Tibial nerve (tissue), 4 donors: ENCODE data around the gene CIDEC. TPM values are rescaled to one million over a fixed set of nuclear protein-coding genes. Genes with fewer than 3 reads are reported as not detected.
"Not testable (repeated sequence)": the region's sequence is repeated elsewhere in the genome, so short reads cannot be mapped to it uniquely, and the experiment has no call there.

Experiments
- DNase-seq, 2 donors: peaks; one replicate each; pipeline ENCODE4 v3.0.0-alpha.2; 2019; ENCODE audit warnings: low spot score in 2 of 2
- H3K27ac ChIP-seq, 4 donors: fragments of 200-600 bp; sonication (generic) in 3 of 4; one replicate each; pipeline ENCODE4 v1.5.1; 2017 to 2019; ENCODE audit warnings: mild to moderate bottlenecking in 1 of 4
- H3K27me3 ChIP-seq, 2 donors: fragments of 200-600 bp; sonication (generic) in 1 of 2; one replicate each; pipeline versions ENCODE4 v1.5.1 to v1.6.0; 2017 to 2019
- H3K36me3 ChIP-seq, 3 donors: fragments of 200-600 bp; sonication (generic); one replicate each; pipeline ENCODE4 v1.5.1; 2018 to 2019
- H3K4me1 ChIP-seq, 4 donors: fragments of 200-600 bp; sonication (generic) in 3 of 4; one replicate each; pipeline ENCODE4 v1.5.1; 2017 to 2019
- H3K4me3 ChIP-seq, 4 donors: fragments of 200-600 bp; sonication (generic) in 3 of 4; one replicate each; pipeline ENCODE4 v1.5.1; 2017 to 2019; ENCODE audit warnings: mild to moderate bottlenecking in 1 of 4, moderate library complexity in 1 of 4
- H3K9me3 ChIP-seq, 4 donors: fragments of 200-600 bp; sonication (generic) in 3 of 4; one replicate each; pipeline ENCODE4 v1.5.1; 2017 to 2019
- EP300 ChIP-seq, 2 donors: sonication (generic); formaldehyde crosslinking; IDR thresholded peaks; one replicate each; pipeline ENCODE4 v1.6.1; 2017; ENCODE audit warnings: antibody characterized with exemption in 2 of 2, mild to moderate bottlenecking in 1 of 2
- POLR2A ChIP-seq, 2 donors: fragments of 450-650 bp; IDR thresholded peaks; one replicate each; pipeline ENCODE4 v1.6.1; 2017; ENCODE audit warnings: antibody characterized with exemption in 2 of 2, mild to moderate bottlenecking in 2 of 2, moderate library complexity in 2 of 2
- WGBS, 2 donors: methylation state at CpG; one replicate each; pipeline ENCODE4 v1.1.5; 2018; 5-methylcytosine and 5-hydroxymethylcytosine counted together
- total RNA-seq, 4 donors: library from RNA; depleted of rRNA; stranded (reverse); fragments of >200 nt; gene quantifications; one replicate each; pipeline ENCODE4 v1.1.0, GENCODE V29; 2016
- TF ChIP-seq, protein P1 (sequence below), 5 experiments: fragments of 200-600 bp in 3 of 5; fragments of 450-650 bp in 2 of 5; sonication (generic) in 3 of 5; IDR thresholded peaks; one replicate each; pipeline ENCODE4 v1.5.1; 2016 to 2019; ENCODE audit warnings: antibody characterized with exemption in 5 of 5, mild to moderate bottlenecking in 3 of 5, moderate library complexity in 2 of 5

CIDEC gene
- total RNA-seq, 4 donors from 2014 or later, result 72.4 to 380 (median 174) TPM

- H3K4me3 ChIP-seq, result no peak overlapping the region
- no peaks in the 10 kb centered on the region for H3K9me3 ChIP-seq
- no peaks in the 10 kb centered on the region for H3K36me3 ChIP-seq
- no peaks in the 10 kb centered on the region for H3K27me3 ChIP-seq
- no peak for DNase-seq
- peak overlapping the region in 3 of 4 donors; percentile 63 to 91 (median 76) for H3K27ac ChIP-seq
- peaks cover 0 to 34% (median 6%) of the 10 kb centered on the region in 4 donors for H3K4me1 ChIP-seq
- TF ChIP-seq POLR2A (IDR thresholded peaks at IDR 0.05), result no peak
- TF ChIP-seq, protein P1, sequence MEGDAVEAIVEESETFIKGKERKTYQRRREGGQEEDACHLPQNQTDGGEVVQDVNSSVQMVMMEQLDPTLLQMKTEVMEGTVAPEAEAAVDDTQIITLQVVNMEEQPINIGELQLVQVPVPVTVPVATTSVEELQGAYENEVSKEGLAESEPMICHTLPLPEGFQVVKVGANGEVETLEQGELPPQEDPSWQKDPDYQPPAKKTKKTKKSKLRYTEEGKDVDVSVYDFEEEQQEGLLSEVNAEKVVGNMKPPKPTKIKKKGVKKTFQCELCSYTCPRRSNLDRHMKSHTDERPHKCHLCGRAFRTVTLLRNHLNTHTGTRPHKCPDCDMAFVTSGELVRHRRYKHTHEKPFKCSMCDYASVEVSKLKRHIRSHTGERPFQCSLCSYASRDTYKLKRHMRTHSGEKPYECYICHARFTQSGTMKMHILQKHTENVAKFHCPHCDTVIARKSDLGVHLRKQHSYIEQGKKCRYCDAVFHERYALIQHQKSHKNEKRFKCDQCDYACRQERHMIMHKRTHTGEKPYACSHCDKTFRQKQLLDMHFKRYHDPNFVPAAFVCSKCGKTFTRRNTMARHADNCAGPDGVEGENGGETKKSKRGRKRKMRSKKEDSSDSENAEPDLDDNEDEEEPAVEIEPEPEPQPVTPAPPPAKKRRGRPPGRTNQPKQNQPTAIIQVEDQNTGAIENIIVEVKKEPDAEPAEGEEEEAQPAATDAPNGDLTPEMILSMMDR (IDR thresholded peaks at IDR 0.05), result no peak
- no peak for TF ChIP-seq EP300 (IDR thresholded peaks at IDR 0.05)
- 66 to 81% methylated on average over 4 to 5 of the region's 5 CpGs for WGBS, 2 donors
Observed at GRCh38 chr3:9901967-9902366, 21.9 kb upstream of the CIDEC start.

GRCh38 chr3:9900965-9901415 is 20.9 kb upstream of the CIDEC start:
- DNase-seq, H3K27me3 ChIP-seq, H3K27ac ChIP-seq, H3K4me3 ChIP-seq, H3K9me3 ChIP-seq, H3K36me3 ChIP-seq: not testable (repeated sequence)
- peaks cover 0 to 34% (median 6%) of the 10 kb centered on the region in 4 donors for H3K4me1 ChIP-seq
- 92 to 94% methylated on average over 6 of the region's 6 CpGs for WGBS, 2 donors

DNA sequence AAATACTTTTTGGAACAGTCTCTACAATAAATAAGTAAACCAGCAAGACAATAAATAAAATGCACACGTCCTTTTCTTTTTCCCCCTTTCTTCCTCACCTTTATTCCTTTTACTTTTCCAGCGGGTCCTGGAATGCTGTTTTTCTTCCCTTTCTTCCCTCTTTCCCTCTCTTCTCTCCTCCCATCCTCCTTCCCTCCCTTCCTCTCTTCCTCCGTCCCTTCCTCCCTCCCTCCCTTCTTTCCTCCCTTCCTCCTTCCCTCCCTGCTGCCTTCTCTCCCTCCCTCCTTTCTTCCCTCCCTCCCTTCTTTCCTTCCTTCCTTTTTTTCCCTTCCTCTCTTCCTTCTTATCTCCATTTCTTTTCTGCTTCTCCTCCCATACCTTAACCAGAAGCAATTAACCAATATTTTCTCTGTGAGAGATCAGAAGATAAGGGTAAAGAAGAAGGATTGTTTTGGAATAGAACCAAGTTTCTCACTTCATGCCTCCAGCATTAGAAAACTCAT is 19.3 kb upstream of the CIDEC start:
- 50 to 53% methylated on average over 3 of the region's 3 CpGs for WGBS, 2 donors
- no peak for DNase-seq
- no peaks in the 10 kb centered on the region for H3K9me3 ChIP-seq
- TF ChIP-seq POLR2A (IDR thresholded peaks at IDR 0.05), result no peak
- TF ChIP-seq, protein P1 (IDR thresholded peaks at IDR 0.05), result no peak
- TF ChIP-seq EP300 (IDR thresholded peaks at IDR 0.05), result no peak
- H3K27ac ChIP-seq, result peak overlapping the region in 1 of 4 donors; percentile 23
- H3K36me3 ChIP-seq, result peaks cover 0 to 9% (median 0%) of the 10 kb centered on the region in 3 donors
- H3K4me1 ChIP-seq, result peaks cover 0 to 34% (median 6%) of the 10 kb centered on the region in 4 donors
- H3K27me3 ChIP-seq, result no peaks in the 10 kb centered on the region
- H3K4me3 ChIP-seq, result no peak overlapping the region

DNA sequence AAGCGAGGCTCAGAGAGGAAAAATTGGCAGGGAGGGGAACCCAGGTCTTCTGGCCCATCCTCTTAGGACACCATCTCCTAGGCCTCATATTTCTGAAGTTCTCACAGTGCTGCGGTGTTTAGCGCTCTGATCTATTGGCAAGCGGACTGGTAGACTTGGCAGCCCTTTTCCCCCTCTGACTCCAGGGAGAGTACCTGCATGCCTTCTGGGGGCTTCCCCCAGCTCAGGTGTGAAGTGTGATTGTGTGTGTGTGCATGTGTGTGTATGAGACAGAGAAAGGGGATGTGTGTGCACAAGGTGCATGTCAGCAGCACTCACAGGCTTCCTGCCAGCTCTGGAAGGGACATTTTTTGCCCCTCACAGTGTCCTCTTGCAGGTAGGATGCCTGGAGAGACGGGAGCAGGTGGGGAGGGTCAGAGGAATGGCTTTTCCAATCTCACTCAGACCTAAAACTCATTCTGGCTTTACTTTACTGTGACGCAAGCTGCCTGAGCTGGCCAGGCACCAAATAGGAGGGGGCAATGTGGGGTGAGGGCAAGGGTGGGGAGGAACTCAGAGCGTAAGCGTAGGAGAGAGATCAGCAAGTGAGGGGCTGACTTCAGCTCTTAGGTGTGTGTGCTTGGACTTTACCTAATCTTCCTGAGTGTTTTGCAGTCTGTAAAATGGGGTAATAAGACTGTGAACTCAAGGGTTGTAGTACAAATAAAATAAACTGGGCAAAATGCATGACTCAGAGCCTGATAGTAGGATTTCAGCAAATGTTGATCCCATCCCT is 18.6 kb upstream of the CIDEC start:
- peaks cover 0 to 15% (median 0%) of the 10 kb centered on the region in 3 donors for H3K36me3 ChIP-seq
- H3K27me3 ChIP-seq, result no peaks in the 10 kb centered on the region
- peaks cover 0 to 39% (median 7%) of the 10 kb centered on the region in 4 donors for H3K4me1 ChIP-seq
- TF ChIP-seq POLR2A (IDR thresholded peaks at IDR 0.05) (no peak), EP300 (IDR thresholded peaks at IDR 0.05) (no peak)
- TF ChIP-seq, protein P1 (IDR thresholded peaks at IDR 0.05), result no peak
- H3K27ac ChIP-seq, result peak overlapping the region in 1 of 4 donors; percentile 3
- H3K9me3 ChIP-seq, result no peaks in the 10 kb centered on the region
- 63 to 68% methylated on average over 8 of the region's 8 CpGs for WGBS, 2 donors
- DNase-seq, result no peak
- H3K4me3 ChIP-seq, result no peak overlapping the region

DNA sequence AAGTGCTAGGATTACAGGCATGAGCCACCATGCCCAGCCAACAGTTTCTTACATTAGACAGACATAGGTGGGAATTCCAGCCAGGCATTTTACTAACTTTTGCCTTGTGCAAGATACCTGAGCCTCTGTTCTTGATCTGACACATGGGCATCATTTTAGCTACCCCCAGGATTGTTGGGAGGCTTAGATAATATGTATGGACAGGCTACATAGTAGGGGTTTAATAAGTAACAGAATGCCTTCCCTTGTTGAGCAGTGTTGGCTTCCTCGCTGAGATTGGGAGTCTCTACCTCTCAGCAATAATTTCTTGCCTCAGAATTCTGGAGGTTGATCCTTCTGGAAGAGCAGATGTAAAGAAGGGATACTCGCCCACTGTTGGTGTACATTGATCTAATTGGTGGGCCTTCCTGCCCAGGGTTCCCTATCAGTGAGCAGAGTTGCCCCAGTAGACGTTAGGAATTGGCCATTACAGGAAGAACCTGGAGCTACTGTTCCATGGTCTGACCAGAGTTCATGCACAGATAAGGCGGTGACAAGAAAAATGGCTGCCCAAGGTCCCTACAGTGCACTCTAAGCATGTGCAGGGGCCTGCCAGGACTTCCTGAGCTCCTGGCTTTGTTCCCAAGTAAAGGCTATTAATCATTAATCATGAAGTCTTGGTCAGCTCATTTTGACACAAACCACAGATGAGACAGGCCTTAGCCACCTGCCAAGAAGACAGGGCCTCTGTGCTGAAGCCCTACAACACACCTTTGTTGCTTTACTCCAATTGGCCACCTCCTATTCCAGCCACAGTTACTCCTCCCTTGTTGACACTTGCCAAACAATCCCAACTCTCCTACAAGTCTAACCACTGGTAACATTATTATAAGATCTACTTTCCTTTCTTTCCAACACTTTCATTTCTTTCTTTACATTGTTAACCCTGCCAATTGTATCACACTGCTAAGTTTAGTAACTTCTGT is 17.6 kb upstream of the CIDEC start:
- H3K27ac ChIP-seq, result peak overlapping the region in 3 of 4 donors; percentile 20 to 56 (median 52)
- WGBS, 2 donors, result 74 to 83% methylated on average over 4 of the region's 4 CpGs

DNA sequence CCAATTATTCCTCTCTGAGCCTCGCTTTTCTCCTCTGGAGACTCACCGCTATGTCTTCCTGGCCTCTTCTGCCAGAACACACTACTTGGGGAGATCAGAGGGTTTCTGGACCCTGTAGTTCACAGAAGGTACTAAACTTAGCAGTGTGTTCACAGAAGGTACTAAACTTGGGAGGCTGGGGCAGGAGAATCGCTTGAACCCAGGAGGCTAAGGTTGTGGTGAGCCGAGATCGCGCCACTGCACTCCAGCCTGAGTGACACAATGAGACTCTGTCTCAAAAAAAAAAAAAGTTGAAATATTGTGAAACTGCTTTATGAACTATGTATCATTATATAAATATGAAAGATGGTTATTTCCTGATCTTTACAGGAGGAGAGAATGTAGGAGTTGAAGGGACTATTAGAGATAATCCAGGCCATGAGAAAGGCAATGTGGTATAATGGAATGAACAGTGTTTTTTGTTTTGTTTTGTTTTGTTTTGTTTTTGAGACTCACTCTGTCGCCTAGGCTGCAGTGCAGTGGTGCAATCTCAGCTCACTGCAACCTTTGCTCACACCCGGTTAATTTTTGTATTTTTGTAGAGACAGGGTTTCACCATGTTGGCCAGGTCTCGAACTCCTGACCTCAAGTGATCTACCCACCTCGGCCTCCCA is 16.8 kb upstream of the CIDEC start:
- H3K27ac ChIP-seq, result peak overlapping the region in 3 of 4 donors; percentile 20 to 56 (median 52)
- WGBS, 2 donors, result 79 to 81% methylated on average over 10 of the region's 10 CpGs
- H3K27me3 ChIP-seq, H3K4me3 ChIP-seq, DNase-seq, H3K9me3 ChIP-seq: not testable (repeated sequence)
- H3K4me1 ChIP-seq, result peaks cover 0 to 38% (median 4%) of the 10 kb centered on the region in 4 donors
- peaks cover 0 to 26% (median 0%) of the 10 kb centered on the region in 3 donors for H3K36me3 ChIP-seq

More for the DNA sequence above, 17.6 kb upstream of the CIDEC start:
- Histone ChIP-seq H3K4me1 (peaks cover 0 to 37% (median 6%) of the 10 kb centered on the region in 4 donors), H3K36me3 (peaks cover 0 to 24% (median 0%) of the 10 kb centered on the region in 3 donors), H3K4me3 (no peak overlapping the region), H3K27me3 (no peaks in the 10 kb centered on the region), H3K9me3 (no peaks in the 10 kb centered on the region)
- DNase-seq, result no peak
- no peak for TF ChIP-seq EP300 (IDR thresholded peaks at IDR 0.05)
- TF ChIP-seq POLR2A (IDR thresholded peaks at IDR 0.05), result no peak
- TF ChIP-seq, protein P1 (IDR thresholded peaks at IDR 0.05), result no peak

DNA sequence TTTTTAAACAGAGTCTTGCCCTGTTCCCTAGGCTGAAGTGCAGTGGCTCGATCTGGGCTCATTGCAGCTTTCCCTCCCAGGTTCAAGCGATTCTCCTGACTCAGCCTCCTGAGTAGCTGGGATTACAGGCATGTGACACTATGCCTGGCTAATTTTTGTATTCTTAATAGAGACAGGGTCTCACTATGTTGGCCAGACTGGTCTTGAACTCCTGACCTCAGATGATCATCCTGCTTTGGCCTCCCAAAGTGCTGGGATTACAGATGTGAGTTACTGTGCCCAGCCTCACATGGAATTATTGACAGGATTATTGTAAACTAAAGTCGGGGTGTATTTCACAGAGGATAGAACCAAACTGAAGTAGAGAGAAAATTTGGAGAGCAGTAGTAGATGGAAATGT is 15.7 kb upstream of the CIDEC start:
- not testable (repeated sequence) for H3K9me3 ChIP-seq, H3K27me3 ChIP-seq, H3K4me3 ChIP-seq, DNase-seq
- peaks cover 0 to 48% (median 13%) of the 10 kb centered on the region in 4 donors for H3K4me1 ChIP-seq
- H3K27ac ChIP-seq, result peak overlapping the region in 1 of 4 donors; percentile 56
- peaks cover 0 to 26% (median 0%) of the 10 kb centered on the region in 3 donors for H3K36me3 ChIP-seq
- 89 to 98% methylated on average over 3 of the region's 3 CpGs for WGBS, 2 donors
